Stimulated activated CD8-positive, alpha-beta memory T cell treated with anti-CD3 and anti-CD28 coated beads, Interleukin-7, amount 100 ng/mL, for 1 hour (primary cell): ENCODE results near the gene ZFP36L1.

Source experiments
- DNase-seq, 2 donors: peaks; one replicate each; pipeline ENCODE4 v3.0.0-alpha.2; 2020; ENCODE audit warnings: low read depth in 2 of 2

ZFP36L1 gene, protein sequence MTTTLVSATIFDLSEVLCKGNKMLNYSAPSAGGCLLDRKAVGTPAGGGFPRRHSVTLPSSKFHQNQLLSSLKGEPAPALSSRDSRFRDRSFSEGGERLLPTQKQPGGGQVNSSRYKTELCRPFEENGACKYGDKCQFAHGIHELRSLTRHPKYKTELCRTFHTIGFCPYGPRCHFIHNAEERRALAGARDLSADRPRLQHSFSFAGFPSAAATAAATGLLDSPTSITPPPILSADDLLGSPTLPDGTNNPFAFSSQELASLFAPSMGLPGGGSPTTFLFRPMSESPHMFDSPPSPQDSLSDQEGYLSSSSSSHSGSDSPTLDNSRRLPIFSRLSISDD

DNA sequence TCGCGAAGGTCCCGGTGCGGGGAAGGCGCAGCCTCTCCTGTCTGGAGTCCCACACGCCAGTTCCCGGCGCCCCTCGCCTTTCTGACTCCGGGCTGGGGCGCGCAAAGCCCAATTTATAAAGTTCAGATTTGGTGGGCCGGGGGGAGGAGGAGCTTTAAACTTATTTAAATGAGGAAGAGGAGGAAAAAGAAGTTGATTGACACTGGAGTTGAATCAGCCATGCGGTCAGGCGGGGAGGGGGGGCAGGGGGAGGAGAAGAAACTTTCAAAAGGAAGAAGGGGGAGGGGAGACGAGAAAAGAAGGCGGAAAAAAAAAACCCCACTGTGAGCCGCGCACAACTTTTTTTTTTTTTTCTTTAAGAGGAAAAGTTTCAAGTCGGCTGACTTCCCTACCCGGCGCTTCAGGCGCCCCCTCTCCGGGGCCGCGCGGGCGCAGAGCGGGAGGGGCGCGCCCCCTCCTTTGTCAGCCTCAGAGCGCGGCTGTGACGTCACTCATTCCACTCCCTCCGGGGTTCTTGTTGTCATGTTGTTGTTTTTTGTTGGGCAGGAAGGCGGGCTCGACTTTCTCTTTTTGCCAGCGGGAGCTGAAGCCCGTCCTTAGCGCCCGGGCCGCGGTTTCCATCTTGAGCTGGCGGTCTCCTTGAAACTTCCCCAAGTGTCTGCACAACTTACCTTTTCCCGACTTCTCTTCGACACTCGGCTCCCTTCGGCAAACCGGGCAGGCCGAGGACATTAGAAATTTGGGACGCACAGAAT is at the start of gene ZFP36L1:
Gene ZFP36L1 (minus strand): TSS at position 89 of the 755 bp plus-strand sequence. CDS start 129 bp downstream, outside the sequence.
- DNase-seq, result peak; percentile 84 to 86

DNA sequence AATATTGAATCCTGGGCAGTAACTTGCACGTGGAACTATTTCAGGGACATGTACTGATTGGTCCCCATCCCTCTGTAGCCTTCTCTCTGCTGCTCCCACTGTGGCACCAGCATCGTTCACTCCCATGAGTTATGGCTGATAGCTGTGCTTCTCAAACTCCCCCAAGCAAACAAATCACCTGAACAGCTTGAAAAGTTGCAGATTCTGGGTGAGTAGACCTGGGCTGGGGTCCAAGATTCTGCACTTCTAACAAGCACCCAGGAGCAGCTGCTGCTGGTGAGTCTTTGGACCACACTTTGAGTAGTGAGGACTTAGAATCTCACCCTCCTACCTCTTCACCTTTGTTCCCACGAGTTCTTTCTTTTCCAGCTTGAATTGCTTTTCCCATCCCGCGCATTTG is 49.4 kb upstream of the ZFP36L1 start:
- DNase-seq, result no peak

DNA sequence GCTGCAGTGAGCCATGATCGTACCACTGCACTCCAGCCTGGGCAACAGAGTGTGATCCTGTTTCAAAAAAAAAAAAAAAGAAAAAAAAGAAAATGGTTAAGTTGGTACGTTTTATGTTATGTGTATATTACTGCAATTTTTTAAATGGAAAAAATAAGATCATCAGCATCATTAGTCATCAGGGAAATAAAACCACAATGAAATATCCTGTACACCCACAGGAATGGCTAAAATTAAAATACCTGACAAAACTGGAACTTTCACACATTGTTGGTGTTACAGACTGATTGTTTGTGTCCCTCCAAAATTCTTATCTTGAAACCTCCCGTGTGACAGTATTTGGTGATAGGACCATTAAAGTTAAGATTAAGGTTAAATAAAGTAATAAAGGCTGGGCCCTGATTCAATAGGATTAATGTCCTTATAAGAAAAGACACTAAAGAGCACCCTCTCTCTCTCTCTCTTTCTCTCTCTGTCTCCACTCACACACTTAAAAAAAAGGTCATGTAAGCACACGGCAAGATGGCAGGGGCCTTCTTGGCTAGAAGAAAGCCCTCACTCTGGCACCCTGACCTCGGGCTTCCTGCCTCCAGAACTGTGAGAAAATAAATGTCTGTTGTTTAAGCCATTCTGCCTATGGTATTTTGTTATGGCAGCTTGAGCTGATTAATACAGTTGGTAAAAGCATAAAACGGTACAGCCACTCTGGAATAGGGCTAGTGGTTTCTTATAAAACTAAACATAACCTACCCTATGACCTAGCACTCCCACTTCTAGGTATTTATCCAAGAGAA is 48.3 kb upstream of the ZFP36L1 start:
- no peak for DNase-seq

DNA sequence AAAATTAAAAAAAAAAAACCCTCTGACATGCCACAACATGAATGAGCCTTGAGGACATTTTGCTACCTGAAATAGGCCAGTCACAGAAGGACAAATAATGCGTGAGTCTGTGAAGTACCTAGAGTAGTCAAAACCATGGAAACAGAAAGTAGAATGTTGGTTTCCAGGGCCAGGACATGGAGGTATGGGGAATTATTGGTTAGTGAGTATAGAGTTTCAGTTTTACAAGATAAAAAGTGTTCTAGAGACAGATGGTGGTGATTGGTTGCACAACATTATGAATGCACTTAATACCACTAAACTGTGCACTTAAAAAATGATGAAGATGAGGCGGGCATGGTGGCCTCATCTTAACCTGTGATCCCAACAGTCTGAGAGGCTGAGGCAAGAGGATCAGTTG is 47.6 kb upstream of the ZFP36L1 start:
- DNase-seq, result no peak

DNA sequence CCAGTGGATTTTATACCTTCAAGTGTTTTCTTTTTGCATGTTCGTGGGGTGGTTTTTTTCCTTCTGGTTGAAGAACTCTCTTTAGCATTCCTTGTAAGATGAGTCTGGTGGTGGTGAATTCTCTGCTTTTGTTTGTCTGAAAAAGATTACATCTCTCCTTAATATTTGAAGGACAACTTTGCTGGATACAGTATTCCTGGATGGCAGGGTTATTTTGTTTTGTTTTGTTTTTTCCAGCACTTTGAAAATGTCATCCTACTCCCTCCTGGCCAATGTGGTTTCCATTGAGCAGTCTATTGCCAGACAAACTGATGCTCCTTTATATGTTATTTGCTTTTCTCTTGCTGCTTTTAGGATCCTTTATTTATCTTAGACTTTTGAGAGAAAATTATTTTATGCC is 43.2 kb upstream of the ZFP36L1 start:
- DNase-seq, result no peak

DNA sequence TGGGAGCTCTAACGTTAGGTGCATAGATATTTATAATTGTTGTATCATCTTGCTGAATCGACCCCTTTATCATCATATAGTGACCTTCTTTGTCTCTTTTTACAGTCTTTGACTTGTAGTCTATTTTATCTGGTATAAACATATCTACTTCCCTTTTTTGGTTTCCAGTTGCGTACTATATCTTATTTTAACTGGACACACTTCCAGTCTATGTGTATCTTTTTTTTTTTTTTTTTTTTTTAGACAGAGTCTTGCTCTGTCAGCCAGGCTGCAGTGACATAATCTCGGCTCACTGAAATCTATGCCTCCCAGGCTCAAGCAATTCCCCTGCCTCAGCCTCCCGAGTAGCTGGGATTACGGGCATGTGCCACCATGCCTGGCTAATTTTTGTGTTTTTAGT is 41.9 kb upstream of the ZFP36L1 start:
- DNase-seq, result no peak

DNA sequence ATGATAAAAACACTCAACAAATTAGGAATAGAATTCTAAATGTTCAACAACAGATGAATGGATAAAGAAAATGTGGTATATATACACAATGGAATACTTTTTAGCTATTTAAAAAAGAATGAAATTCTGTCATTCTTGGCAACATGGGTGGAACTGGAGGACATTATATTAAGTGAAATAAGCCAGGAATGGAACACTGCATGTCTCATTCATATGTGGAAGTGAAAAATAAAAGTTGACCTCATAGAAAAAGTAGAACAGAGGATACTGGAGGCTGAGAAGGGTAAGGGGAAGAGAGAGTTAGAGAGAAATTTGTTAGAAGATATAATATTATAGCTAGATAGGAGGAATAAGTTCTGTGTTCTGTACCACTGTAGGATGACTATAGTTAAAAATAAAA is 35.8 kb upstream of the ZFP36L1 start:
- no peak for DNase-seq

DNA sequence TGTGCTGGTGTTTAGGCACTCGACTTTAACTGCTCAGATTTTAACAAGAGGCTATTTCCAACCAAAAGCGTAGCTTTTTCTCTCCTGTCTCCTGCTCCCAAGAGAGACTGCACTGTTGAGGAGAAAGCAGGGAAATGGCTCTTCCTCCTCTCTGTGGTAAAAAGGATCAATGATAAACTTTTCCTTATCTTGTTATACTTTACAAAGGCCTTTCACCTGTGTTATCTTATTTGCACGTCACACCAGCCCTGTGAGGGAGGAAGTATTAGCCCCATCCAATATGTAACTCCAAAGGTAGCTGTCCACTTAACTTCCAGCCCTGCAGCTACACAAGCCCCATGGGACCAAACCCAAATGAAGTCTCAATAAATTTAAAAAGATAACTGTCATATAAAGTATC is 32.9 kb upstream of the ZFP36L1 start:
- DNase-seq, result no peak

DNA sequence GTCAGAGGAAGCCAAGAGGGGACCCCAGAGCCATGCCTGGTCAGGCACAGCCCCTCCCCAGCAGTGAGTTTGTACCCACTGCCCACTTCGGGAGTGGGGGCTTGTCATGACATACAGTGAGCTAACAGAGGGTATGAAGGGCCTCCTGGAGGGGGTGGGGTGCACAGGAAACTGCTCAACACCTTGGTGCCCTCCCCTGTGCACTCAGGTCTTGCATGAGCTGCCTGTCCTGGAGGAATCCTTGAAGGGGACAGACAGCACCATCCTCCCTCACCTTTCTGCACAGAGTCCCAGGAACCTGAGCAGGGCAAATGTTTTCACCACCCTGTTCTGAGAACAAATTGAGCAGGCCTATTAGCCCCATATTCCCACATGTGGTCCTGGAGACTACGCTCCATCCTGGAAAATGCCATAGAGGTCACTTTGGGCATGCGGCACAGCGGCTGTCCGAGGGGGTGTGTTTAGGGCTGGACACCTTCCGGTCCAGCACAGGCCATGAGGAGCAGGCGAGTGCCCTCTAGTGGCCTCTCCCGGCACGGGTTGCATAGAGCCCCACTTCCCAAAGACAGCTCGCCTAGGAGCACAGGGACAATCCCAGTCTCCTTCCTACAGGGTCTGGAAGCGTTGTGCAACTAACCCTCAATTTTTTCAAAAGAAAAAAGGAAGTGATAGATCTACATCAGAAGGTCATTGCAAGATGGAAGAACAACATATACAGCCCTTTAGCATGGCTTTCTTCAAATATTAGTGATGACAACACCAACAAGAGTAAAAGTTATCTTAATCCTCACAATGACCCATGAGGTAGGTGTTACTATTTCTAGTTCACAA is 31.9 kb upstream of the ZFP36L1 start:
- DNase-seq, result no peak

DNA sequence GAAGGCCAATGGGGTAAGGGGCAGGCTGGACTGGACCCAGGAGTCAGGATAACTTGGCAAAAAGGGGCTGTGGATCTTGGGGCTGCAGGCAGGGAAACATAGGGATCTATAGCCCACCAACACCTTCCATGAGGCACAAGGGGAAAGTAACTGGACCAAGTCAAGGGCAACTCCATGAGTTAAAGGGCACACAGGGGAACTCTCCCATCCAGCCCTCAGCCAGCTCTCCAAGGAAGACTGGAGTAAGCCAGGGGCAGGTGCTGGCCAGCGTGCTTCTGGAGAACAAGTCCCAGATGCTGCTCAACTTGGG is 31.3 kb upstream of the ZFP36L1 start:
- DNase-seq, result no peak

DNA sequence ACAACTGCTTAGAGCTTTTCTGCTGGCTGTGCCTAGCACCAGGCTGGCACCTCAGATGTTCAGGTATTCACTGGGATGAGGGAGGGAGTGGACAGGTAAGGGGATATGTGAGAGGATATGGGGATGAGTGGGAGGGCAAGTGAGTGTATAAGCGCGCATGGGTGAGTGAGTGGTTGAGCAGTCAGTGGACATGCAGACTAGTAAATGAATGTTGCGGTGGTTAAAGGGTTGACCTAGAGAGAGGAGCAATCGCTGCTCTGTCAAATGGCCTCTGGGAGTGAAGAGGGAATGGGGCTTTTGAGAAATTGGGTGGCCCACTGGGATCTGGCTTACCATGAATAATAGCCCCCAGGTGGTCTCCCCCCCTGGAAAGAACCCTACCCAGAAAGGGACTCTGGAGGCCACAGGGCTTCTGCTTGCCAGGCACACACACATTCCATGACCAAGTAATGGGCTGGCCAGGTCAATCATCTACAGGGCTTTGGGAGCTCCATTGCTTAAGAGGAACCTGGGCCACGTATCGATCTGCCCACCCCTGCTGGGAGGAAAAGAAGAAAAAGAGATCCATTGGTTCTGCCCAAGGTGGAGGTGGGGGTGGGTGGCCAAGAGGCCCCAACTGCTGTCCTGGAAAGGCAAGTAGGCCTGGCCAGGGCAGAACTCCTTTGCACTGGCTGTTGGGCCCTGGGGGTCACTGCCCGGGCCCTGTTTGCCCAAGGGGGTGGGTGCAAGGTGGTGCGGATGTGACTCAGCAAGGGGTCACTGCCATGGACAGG is 30.8 kb upstream of the ZFP36L1 start:
- DNase-seq, result no peak

DNA sequence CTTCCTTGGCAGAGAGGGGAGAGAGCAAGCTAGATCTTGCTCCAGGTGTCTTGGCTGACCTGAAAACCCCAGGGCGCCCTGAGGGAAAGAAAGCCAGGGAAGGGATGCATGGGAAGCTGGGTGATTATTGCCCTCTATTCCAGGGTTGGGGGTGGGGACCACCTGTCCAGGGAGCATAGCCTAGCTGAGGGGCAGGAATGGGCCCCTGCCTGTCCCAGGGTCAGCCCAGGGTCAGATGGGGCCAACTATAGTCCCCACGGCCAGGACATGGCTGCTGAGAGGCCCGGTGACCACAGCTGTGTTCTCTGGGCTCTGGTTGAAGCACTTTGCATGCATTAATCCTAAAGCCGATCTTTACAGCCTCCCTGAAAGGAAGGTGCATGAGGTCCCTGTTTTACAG is 30.1 kb upstream of the ZFP36L1 start:
- DNase-seq, result no peak

DNA sequence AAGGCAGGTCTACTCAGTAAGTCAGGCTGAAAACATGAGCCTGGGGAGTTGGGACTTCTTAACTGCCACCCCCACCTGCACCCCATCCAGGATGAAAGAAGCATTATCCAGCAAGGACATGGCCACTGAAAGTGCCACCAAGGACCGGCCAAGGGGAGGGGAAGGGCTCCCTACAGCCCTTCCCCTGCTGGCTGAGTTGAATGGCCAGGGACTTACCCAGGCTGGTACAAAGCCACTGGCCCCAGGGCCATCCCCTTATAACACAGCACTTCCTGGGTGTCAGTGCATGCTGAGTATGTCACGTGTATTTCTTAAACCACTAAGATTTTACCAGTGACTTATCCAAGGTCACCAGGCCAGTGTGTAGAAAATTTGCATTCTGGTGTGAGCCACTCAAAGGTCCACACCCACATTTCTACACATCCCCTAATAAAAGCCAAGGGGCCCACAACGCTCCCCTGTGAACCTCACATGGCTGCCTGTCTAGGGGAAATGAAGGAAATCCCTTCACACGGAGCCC is 29.3 kb upstream of the ZFP36L1 start:
- no peak for DNase-seq

DNA sequence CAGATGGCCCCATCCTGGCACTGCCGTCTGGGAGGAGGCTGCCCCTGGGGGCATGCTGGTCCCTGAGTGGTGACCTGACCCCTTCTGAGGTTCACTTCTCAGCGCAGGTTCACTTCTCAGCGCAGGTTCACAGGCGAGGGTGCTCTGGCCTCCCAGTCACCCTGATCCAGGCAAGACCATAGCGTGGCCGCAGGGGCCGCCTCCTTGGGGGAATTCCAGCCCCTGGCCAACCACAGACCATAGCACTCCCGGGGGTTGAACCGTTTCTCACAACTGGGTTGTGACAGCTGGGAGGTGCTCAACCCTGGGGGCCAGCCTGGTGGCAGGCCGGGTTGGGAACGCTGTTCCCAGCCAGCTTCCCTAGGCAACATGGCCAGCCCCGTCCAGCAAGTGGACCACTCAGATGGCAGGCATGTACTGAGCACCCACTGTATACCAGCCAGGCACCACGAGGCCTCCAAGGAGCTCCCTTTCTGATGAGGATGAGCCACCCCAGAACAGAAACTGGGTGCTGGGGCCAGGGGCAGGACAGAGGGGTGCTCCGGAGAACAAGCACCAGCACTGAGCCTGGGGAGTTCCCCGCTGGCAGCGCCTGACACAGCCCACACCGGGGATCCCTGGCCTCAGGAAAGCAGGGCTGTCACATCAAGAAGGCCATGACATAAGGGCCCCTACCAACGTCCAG is 28.3 kb upstream of the ZFP36L1 start:
- no peak for DNase-seq

DNA sequence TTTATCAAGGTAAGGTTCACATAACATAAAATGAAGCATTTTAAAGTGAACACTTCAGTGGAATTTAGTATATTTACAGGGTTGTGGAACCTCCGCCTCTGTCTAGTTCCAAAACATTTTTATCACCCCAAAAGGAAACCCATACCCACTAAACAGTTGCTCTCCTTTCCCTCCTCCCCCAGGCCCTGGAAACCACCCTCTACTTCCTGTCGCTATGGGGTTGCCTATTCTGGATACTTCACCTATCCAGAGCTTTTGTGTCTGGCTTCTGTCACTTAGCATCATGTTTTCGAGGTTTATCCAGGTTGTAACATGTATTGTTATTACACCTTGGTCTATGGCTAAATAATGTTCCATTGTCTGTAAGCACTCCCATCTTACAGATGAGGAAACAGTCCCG is 27.7 kb upstream of the ZFP36L1 start:
- no peak for DNase-seq

DNA sequence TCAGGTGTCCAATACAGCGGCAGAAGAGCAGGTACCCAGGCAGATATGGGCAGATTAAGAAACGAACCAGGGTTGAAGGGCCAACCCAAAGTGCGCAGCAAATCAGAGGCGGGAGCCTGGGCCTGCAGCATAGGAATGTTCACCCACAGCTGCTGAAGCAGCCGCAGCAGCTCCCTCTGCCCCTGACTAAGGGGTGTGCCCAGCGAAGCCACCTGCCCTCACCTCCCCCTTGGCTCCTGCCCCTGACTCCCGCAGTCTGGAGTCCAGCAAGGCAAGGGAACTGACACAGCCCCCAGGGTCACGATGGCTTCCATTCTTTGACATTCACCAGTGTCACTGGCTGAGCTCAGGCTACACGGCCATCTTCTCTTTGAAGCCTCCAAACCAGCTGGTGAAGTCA is 27.3 kb upstream of the ZFP36L1 start:
- DNase-seq, result no peak

DNA sequence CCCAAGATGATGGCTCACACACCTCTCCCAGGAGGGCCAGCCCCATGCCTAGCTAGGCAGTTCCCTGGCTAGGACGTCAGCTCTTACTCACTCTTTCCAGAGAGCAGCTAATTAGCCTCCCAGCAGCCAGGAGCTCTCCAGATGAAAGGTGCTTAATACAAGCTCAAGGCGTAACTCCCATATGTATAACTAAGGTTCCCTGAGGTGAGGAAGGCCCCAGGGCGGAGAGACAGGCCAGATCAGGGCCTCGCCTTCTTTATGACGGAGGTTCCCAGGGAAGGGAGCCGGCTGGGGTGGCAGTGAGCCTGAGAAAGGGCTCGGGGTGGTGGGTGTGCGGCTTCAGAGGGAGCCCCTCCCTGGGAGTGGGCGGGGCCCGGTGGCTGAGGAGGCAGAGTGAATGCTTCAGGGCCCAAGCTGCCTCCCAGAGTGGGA is 26.4 kb upstream of the ZFP36L1 start:
- no peak for DNase-seq

DNA sequence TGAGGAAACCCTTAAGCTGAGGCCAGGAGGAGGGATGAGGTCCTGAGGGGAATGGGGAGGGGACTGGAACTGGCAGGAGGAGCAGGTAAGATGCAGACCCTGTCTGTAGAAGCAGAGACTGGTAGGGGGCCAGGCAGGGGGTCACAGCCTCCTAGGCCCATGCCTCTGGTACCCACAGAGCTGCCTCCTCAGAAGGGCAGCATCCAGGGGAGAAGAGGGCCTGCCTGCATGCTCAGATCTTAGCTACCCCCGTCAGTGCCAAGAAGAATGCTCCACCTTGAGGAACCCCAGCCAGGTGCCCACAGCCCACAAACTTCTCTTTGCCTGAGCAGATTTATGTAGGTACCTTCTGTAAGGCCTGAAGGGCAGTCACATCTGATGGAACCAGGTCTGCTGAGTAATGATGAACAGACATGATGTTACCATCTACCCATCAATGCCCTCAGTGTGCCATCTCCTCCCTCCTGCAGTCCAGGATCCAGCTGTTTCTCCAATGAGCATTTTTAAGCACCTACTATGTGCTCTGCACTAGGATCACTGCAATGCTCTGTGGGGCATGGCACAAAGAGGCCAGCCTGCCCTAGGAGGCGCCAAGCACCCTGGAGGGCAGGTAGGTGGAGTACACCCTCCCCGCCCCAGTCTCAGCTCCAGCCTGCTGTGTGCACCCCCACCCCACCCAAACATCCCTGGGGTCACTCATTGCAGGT is 24.8 kb upstream of the ZFP36L1 start:
- DNase-seq, result no peak

DNA sequence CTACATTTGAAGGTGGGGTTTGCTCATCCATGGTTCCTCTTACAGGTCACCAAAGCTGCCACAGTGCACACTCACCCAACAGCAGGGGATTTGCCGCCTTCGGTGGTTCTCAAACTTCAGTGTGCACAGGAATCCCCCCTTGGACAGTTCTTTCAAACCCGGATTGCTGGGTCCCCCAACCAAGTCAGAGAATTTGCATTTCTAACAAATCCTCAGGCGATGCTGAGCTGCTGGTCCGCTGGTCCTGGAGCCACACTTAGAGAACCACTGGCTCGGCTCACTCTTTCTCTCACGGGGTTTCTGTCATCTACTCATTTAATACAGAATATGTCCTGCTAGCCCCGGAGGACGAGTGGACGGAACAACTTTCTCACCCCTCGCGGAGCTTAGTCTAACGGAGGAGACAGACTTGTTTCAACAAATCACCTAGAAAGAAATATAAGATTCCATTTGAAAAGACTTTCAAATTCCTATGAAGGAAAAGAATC is 24.1 kb upstream of the ZFP36L1 start:
- DNase-seq, result no peak
